ENCODE data around the gene OR9G4. TPM values are rescaled to one million over a fixed set of nuclear protein-coding genes. Genes with fewer than 3 reads are reported as not detected.

Gene OR9G4
- not detected for total RNA-seq
- long read RNA-seq = 0 reads

DNA sequence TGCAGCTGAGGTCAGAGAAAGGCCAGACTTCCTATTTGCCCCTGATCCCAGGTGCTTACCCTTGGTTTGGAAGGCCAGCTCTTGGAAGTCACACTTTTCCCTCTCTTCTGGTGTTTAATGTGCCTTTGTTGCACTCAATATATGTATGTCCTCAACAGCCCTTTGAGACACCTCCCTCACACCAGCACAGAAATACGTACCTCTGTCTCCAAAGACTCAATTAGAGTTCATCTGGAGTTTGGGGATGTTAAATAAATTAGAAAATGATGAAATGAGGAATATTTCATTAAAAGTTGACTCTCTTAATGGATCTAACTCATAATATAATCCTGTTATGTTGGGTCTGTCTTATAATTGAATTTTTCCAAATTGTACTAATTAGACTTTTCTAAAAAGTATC is at the start of gene OR9G4:
OR9G4 (minus strand) TSS at position 101 of the 400 bp plus-strand sequence. CDS start 4,931 bp downstream, outside the sequence.
- DNase-seq (ENCODE audit: low spot score) = no peak
- intact Hi-C loops (cut with DNase I) = no loop called here

DNA sequence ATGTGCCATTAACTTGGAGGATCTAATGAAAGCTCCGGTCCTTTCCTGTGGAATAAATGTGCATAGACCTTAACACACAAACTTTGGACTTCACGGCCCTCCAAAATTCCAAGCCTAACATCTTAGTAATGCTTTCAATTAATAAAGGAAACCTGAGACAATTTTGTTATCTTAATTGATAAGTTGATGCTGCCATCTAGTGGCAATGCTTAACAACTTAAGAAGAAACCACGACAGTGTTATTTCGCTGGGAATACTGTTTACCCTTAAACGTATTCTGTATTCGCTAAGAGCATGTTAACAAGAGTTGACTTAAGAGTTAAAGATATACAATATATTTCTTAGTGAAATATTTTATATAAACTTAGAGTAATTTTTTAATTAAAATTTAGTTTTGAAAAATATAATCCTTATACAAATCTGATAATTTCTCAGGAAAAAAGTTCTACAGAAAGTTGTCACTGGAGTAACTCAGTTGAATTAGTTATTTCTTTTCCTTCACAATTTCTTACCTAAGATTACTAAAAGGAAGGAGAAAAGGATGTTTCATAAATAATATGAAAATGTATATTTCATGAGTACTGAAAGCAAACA is 35.0 kb upstream of the OR9G4 start:
- no peak for DNase-seq (ENCODE audit: low spot score)
- intact Hi-C loops (cut with DNase I) = loop anchor here (10.0 kb wide), 1 partner anchor 159 kb away; no protein-coding TSS in a partner anchor

DNA sequence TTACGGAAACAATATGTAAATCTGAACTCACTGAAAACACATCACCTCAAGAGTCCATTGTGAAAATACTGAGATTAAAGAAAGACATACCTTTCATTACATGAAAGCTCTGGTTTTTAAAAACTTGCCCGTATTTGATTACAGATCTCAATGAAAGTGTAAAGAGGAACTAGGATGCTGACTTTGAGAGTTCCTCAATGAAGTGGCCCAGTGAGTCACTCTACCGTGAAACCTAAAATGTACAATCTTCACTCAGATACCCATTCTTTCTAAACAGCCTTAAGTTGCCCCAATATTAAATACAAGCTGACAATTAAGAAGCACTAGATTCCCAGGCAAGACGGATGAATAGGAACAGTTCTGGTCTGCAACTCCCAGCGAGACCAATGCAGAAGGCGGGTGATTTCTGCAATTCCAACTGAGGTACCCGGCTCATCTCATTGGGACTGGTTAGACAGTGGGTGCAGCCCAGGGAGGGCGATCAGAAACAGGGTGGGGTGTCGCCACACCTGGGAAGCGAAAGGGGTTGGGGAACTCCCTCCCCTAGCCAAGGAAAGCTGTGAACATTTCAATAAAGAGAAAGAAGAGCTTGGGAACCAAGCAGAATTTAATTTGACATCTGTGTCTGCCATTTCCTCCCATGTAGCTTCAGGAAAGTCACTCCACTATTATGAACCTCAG is 33.8 kb upstream of the OR9G4 start:
- intact Hi-C loops (cut with DNase I) = loop anchor here (10.0 kb wide), 1 partner anchor 158 kb away; no protein-coding TSS in a partner anchor
- DNase-seq (ENCODE audit: low spot score) = no peak

DNA sequence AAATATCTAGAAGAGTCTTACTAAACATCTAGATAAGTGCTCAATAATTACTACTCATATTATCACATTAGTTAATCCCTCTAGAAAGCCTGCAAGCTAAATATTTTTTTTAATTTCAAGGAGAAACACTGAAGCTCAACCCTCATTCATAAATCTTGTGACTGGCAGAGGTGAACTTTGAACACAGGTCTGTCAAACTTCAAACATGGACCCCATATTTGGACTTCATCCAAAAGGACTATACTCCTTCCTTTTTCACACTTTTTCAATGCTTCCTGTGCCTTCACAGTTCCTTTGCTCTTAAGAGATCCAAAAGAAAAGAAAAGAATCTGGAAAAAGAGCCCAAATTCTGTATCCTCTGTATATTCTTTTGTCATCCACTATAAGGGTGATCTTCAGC is 28.3 kb upstream of the OR9G4 start:
- intact Hi-C loops (cut with DNase I) = no loop called here
- no peak for DNase-seq (ENCODE audit: low spot score)

DNA sequence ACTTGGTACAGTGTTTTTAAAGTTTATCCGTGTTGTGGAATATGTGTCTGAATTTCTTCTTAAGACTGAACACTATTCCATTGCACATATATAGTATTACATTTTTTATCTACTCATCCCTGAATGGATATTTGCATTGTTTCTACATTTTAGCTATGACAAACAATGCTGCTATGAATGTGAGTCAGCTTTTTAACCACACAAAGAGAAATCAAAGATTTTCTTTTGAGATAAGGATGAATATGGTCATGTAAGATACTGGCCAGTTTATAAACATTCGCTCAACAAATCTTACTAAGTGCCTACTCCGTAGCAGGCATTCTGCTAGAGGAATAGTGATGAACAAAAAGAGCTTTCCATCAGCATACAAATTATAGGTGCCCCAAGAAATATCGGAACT is 16.5 kb upstream of the OR9G4 start:
- intact Hi-C loops (cut with DNase I) = no loop called here
- DNase-seq (ENCODE audit: low spot score) = no peak

DNA sequence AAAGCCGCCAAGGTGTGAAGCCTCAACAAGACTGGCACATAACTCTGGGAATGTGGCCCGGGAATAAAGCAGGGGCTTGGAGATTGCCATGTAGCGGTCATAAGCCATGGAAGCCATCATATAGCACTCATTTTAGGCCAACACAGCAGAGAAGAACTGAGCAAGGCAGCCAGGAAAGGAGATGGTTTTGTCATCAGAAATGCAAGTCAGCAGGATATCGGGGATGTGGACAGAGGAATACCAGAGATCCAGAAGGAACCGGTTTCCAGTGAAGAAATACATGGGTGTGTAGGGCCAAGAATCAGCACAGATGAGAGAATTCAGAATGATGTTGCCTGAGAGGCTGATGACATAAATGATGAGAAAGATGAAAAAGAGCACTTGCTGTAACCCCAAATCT is 3.0 kb upstream of the OR9G4 start:
- intact Hi-C loops (cut with DNase I) = no loop called here
- no peak for DNase-seq (ENCODE audit: low spot score)

DNA sequence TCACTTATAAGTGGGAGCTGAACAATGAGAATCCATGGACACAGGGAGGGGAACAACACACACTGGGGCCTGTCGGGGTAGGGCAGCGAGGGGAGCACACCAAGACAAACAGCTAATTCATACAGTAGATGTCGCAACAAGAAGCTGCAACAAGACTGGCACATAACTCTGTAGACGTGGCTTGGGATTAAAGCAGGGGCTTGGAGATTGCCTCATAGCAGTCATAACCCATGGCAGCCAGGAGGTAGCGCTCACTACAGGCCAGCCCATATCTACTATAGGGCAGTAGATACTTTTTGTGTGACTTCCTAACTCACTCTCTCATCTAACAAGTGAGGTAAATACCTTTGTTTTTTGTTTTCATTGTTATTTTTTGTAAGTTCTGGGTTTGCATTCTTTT is 1.7 kb upstream of the OR9G4 start:
- intact Hi-C loops (cut with DNase I) = no loop called here

DNA sequence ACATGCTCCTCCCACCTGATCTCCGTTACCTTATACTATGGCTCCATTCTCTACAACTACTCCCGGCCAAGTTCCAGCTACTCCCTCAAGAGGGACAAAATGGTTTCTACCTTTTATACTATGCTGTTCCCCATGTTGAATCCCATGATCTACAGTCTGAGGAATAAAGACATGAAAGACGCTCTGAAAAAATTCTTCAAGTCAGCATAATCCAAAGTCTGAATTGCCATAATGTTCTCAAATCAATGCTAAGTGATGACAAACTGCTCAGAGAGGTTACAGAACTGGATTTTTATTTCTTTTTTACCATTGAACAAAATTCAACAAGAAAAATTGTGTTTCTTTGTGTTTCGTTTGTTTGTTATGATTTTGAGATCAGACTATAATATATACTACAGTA is 7.6 kb downstream of the OR9G4 start:
- DNase-seq (ENCODE audit: low spot score) = no peak
- intact Hi-C loops (cut with DNase I) = no loop called here

More for the DNA sequence above, 1.7 kb upstream of the OR9G4 start:
- DNase-seq (ENCODE audit: low spot score) = no peak

DNA sequence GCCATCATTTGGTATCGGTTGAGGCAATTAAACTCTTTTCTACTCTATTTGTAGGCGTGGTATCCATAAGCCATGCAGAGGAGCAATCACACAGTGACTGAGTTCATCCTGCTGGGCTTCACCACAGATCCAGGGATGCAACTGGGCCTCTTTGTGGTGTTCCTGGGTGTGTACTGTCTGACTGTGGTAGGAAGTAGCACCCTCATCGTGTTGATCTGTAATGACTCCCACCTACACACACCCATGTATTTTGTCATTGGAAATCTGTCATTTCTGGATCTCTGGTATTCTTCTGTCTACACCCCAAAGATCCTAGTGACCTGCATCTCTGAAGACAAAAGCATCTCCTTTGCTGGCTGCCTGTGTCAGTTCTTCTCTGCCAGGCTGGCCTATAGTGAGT is 8.4 kb downstream of the OR9G4 start:
- intact Hi-C loops (cut with DNase I) = no loop called here
- no peak for DNase-seq (ENCODE audit: low spot score)

DNA sequence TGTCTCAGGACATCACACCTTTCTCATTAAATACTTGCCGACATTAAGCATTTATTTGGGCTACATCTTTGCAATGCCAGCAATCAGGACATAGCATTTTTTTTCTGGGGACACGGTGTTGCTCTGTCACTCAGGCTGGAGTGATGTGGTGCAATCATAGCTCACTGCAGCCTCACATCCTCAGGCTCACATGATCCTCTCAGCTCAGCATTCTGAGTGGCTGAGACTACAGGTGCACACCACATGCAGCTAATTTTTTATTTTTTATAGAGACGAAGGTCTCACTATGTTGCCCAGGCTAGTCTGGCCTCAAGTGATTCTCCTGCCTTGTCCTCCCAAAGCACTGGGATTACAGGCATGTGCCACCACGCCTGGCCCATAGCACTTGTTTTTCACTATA is 28.0 kb downstream of the OR9G4 start:
- intact Hi-C loops (cut with DNase I) = no loop called here

DNA sequence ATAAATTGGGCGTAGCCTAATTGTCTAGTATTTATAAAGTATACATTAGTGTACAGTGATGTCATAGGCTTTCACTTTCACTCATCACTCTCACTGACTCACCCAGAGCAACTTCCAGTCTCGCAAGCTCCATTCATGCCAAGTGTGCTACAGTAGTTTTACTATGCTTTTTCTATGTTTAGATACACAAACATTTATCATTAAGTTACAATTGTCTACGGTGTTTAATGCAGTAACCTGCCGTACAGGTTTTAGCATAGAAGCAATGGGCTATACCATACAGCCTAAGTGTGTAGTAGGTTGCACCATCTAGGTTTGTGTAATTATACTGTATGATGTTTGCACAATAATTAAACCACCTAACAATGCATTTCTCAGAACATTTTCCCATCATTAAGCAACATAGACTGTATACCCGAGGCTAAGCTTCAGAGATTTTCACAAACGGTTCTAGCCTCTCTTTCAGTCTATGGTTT is 32.1 kb downstream of the OR9G4 start:
- intact Hi-C loops (cut with DNase I) = no loop called here
- DNase-seq (ENCODE audit: low spot score) = no peak

More for the DNA sequence above, 28.0 kb downstream of the OR9G4 start:
- DNase-seq (ENCODE audit: low spot score) = no peak

DNA sequence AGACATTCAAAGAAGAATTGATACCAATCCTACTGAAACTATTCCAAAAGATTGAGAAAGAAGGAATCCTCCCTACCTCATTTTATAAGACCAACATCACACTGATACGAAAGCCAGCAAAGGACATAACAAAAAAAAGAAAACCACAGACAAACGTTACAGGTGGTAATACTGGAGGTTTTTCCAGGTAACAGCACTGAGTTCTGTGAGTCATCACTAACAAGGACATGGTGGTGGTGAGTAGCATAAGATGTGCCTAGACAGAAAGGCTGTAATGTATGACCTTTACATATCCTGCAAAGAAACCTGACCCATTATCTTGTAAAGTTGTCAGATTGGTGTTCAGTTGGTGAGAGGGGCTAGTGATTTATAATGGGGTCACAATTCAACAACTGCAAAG is 34.3 kb downstream of the OR9G4 start:
- DNase-seq (ENCODE audit: low spot score) = no peak
- intact Hi-C loops (cut with DNase I) = no loop called here

DNA sequence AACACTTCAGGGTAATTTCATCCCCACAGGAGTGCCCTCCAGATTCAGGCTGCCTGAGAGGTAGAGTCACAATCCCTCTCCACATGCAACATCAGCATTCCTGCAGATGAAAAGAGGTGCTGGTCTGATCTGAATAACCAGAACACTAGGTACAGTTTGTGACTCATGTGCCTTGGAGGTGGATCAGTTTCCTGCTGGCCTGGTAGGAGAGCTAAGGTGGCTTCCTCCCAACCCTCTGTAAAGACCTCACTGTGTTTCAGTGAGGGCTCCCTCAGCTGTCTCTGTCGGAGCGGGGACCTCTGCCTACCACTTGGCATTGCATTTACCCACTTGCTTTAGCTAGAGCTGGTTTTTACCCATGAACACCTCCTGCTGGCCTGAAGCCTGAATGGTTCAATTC is 42.0 kb downstream of the OR9G4 start:
- no peak for DNase-seq (ENCODE audit: low spot score)
- intact Hi-C loops (cut with DNase I) = no loop called here

DNA sequence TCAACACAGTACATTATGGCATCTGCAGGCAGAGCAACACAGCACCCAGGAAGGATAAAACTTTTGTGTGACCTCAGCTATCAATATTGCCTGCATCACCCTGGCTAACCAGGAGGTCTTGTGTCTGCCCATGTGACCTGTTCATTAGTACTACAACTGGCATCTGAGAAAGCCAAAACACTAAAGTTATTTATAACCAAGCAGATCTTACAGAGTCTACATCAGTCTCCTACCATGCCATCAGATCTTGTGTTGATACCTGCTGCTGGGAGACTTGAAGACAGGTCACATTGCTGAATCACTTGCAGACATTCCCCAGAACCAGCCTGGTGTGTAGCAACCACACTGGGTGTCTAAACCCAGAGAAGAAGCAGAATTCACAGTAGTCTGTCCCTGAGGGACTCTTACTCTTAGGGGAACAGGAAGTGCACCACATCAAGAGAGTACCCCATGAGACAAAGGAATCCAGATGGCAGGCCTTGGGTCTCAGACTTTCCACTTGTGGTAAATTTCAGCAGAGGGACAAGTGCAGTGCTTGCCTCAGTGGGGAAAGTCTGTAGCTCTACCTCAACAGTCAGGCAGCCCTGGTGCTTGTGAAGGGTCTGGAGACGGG is 42.6 kb downstream of the OR9G4 start:
- no peak for DNase-seq (ENCODE audit: low spot score)
- intact Hi-C loops (cut with DNase I) = no loop called here

DNA sequence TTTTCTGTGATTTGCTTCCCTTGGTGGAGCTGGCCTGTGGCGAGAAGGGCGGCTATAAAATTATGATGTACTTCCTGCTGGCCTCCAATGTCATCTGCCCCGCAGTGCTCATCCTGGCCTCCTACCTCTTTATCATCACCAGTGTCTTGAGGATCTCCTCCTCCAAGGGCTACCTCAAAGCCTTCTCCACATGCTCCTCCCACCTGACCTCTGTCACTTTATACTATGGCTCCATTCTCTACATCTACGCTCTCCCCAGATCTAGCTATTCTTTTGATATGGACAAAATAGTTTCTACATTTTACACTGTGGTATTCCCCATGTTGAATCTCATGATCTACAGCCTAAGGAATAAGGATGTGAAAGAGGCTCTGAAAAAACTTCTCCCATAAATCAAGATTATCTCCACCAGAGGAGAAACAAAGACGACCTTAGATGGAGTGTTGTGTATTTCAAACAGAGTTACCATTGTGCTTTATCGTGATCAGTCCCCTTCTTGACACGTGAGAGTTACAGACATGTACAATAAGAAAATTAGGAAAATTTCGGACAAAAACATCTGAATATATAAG is 47.5 kb downstream of the OR9G4 start:
- intact Hi-C loops (cut with DNase I) = no loop called here
- DNase-seq (ENCODE audit: low spot score) = no peak

DNA sequence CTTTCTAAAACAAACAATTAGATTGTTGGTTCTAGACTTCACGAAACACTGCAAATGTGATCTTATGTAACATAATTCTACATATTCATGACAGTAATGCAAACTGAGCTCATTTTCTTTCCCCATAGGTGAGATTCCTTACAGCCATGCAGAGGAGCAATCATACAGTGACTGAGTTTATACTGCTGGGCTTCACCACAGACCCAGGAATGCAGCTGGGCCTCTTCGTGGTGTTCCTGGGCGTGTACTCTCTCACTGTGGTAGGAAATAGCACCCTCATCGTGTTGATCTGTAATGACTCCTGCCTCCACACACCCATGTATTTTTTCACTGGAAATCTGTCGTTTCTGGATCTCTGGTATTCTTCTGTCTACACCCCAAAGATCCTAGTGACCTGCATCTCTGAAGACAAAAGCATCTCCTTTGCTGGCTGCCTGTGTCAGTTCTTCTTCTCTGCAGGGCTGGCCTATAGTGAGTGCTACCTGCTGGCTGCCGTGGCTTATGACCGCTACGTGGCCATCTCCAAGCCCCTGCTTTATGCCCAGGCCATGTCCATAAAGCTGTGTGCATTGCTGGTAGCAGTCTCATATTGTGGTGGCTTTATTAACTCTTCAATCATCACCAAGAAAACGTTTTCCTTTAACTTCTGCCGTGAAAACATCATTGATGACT is 48.1 kb downstream of the OR9G4 start:
- no peak for DNase-seq (ENCODE audit: low spot score)
- intact Hi-C loops (cut with DNase I) = no loop called here

DNA sequence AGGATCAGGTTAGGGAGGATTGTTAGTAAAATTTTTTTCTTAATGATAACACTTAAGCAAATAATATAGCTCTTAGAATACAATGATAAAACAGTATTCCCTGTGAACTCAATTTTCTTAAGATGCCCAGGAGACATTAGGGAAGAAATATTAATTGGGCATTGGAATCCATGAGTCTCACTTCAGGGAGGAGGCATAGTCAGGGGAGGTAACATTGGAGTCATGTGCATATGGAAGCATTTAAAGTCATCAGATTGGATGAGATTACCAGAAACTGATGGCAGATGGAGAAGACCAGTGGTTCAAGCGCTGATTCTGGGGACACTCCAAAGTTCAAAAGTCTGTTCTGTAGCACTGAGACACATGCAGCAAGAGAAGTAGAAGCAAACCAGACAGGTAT is 49.7 kb downstream of the OR9G4 start, which contains the start of gene OR9G1:
OR9G1 (plus strand) TSS at position 301 of the 400 bp plus-strand sequence. CDS start 1,293 bp downstream, outside the sequence.
- DNase-seq (ENCODE audit: low spot score) = no peak
- intact Hi-C loops (cut with DNase I) = no loop called here

DNA sequence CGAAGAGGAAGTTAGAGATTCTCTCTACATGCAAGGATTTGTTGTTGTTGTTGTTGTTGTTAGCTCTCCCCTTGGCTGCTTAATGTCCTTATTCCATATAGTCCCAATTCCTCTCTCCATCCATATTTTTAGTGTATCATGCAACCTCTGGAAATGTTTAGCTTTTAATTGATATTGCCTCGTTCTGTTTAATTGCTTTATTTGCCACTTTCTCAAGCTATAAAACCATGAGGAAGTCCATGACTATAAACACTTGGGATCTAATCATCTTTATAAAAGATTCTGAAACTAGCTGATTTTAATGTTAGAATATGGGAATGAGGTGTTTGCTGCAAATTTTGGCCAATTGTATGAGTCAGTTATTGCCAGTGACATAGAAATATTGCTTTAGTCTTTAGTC is 55.1 kb downstream of the OR9G4 start:
- intact Hi-C loops (cut with DNase I) = no loop called here
- DNase-seq (ENCODE audit: low spot score) = no peak

Data from cardiac septum (tissue), 1 donor.